ENCODE data around the gene MBL2.
A peak's percentile ranks its signal among the peaks of the same experiment; 100 is the strongest.

MBL2 gene

DNA sequence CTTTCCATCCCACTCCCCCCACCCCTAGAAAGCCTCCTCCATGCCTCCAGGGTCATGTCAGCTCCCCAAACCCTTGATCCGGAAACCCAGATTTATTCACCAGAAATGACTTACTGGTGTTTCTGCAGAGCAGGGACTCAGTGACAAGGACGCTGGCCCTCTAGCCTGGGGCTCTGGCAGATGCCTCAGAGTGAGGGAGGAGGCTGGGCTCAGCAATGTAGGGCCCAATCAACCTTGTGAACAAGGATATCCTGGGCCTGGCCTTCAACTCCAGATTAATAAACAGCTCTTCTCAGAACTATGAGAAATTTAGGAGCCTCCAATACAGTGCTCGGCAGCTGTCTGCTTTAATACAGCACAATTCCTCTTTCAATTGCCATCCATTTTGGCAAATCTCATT, at the start of gene MBL2:
TSS of gene MBL2 (minus strand) at position 162 of the 400 bp plus-strand sequence. CDS start 1,149 bp downstream, outside the sequence.
- TF ChIP-seq, protein P1, sequence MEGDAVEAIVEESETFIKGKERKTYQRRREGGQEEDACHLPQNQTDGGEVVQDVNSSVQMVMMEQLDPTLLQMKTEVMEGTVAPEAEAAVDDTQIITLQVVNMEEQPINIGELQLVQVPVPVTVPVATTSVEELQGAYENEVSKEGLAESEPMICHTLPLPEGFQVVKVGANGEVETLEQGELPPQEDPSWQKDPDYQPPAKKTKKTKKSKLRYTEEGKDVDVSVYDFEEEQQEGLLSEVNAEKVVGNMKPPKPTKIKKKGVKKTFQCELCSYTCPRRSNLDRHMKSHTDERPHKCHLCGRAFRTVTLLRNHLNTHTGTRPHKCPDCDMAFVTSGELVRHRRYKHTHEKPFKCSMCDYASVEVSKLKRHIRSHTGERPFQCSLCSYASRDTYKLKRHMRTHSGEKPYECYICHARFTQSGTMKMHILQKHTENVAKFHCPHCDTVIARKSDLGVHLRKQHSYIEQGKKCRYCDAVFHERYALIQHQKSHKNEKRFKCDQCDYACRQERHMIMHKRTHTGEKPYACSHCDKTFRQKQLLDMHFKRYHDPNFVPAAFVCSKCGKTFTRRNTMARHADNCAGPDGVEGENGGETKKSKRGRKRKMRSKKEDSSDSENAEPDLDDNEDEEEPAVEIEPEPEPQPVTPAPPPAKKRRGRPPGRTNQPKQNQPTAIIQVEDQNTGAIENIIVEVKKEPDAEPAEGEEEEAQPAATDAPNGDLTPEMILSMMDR (IDR thresholded peaks at IDR 0.05; ENCODE audit: insufficient read depth, missing control alignments) = no peak
- DNase-seq (ENCODE audit: insufficient read length, low spot score) (no peak), FAIRE-seq (no peak)

DNA sequence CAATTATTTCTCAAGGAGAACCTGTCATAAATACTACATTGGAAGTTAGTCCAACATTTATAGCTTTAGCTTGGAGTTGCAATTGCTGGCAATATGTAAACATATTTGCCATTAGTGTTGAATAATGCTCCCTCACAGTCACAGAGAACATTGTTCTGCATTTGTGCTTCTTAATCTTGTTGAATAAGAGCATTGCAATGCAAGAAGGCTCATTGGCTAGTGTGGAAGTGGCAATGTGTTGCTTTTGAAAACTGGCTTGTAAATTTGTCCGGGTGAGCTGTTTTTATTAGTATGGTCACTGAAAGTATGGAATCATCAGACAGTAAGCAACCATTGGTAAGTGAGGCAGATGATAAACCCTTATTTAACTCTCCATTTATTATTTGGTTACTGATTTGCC, 47.7 kb upstream of the MBL2 start:
- TF ChIP-seq, protein P1 (IDR thresholded peaks at IDR 0.05; ENCODE audit: insufficient read depth, missing control alignments) = no peak
- no peak for DNase-seq (ENCODE audit: insufficient read length, low spot score)
- no peak for FAIRE-seq

DNA sequence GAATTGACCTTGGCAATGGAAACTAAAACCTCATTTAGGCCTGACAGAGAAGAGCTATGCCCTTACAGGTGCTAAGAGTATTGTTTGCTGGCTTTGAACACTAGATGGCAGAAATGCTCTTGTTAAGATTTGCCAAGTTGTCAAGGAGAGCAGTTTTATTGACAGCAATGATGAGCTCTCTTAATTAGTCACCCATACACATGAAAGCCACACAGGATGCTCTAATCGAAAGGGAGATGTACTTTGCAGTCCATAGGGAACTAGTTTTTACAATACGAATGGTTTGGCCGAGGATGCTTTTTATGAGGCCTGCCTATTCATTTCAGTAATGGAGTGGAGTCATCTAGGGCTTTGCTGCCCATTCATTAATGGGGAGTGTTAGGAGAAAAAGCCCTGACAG, 45.4 kb upstream of the MBL2 start:
- DNase-seq (ENCODE audit: insufficient read length, low spot score) = no peak
- FAIRE-seq = peak; percentile 66
- TF ChIP-seq, protein P1 (IDR thresholded peaks at IDR 0.05; ENCODE audit: insufficient read depth, missing control alignments) = peak; percentile 62

DNA sequence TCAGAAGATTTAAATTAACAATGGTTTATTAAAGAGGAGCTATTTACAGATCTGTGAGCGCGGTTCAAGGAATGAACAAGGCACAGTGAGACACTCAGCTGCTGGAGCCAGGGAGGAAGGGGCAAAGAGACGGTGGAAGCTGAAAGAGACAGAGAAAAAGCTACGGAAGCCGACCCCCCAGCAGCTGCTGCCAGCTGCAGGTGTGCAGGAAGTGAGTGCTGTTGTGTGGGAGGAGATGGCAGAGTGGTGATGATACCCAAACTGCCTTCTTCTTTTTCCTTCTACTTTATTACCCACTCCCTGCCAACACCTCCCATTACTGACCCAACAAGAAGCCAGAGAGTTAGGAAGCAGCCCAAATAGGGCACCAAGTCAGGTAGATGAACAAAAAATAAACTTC, 41.9 kb upstream of the MBL2 start:
- TF ChIP-seq, protein P1 (IDR thresholded peaks at IDR 0.05; ENCODE audit: insufficient read depth, missing control alignments) = no peak
- no peak for FAIRE-seq
- DNase-seq (ENCODE audit: insufficient read length, low spot score) = no peak

DNA sequence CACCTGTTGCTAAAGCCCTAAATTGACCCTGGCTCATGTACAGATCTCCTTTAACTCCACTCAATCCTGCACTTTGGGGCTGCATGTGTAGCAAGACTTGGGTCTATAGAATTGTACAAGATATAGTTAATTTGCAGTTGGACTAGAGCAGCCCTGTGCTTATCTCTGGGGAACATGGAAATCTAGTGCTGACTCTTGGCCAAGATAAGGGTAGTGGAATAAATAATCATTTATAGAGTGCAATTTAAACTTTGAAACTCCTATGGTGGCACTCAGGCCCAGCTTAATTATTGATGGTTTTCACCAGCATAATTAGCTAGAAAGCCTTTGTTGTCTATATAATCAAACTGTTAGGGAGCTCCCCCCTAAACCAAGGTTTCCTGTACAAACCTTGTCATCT, 39.2 kb upstream of the MBL2 start:
- DNase-seq (ENCODE audit: insufficient read length, low spot score) = no peak
- no peak for FAIRE-seq
- TF ChIP-seq, protein P1 (IDR thresholded peaks at IDR 0.05; ENCODE audit: insufficient read depth, missing control alignments) = no peak

DNA sequence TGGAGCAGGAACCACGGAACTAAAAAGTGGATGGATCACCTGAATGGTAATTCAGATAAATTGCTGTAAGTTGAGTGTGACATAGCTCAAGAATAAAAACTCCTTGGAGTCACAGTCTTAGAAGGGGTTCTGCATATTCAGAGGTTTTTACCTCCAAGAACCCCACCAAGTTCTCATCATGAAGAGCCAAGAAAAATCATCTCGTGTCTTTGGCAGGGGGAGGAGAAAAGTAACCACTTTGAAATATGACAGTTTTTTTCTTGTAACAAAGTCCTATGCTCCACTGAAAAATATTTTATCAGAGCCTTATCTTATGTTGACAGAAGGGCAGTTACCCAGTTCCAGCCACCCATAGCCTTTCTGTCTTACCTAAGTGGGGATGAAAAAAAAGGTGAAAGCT, 38.2 kb upstream of the MBL2 start:
- no peak for FAIRE-seq
- DNase-seq (ENCODE audit: insufficient read length, low spot score) = no peak
- TF ChIP-seq, protein P1 (IDR thresholded peaks at IDR 0.05; ENCODE audit: insufficient read depth, missing control alignments) = no peak

DNA sequence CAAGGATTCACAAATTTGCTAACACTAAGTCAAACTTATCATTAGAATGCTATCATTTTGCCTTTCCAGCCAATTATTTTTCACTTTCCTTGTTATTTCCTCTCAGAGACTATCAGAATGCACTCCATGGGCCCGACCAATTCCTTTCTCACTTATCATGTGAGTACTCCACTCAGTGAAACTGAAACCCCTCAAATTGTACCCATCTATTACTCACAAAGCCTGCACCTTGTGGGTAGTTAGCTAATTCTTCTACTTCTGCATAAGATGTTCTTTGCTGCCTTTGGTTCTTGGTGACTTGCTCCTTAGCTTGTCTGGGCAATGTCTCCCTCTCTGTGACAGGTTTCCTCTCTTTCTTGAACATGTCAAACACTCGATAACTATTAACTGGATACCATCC, 35.2 kb upstream of the MBL2 start:
- FAIRE-seq (no peak), DNase-seq (ENCODE audit: insufficient read length, low spot score) (no peak)
- TF ChIP-seq, protein P1 (IDR thresholded peaks at IDR 0.05; ENCODE audit: insufficient read depth, missing control alignments) = no peak

Measured in D721Med (cell line).